Activated naive CD8-positive, alpha-beta T cell treated with anti-CD3 and anti-CD28 coated beads, Interleukin-2, amount 50 U/mL, for 24 hours (primary cell): ENCODE data around the gene CTIF.
A peak's percentile ranks its signal among the peaks of the same experiment; 100 is the strongest.

ENCODE experiments used
- ATAC-seq: fragments of 150-1000 bp; cut with Tn5 transposase; one replicate; pipeline ENCODE4 v1.10.0; 2021
- DNase-seq: peaks from one replicate; pipeline ENCODE4 v3.0.0; 2021
- H3K27ac Mint-ChIP-seq: one replicate; pipeline ENCODE4 v1.8.0; 2021; ENCODE audit warnings: mild to moderate bottlenecking, mixed read lengths
- H3K27me3 Mint-ChIP-seq: one replicate; pipeline ENCODE4 v1.8.0; 2021; ENCODE audit warnings: mixed read lengths
- H3K36me3 Mint-ChIP-seq: one replicate; pipeline ENCODE4 v1.8.0; 2021; ENCODE audit warnings: low read depth, mixed read lengths
- H3K4me1 Mint-ChIP-seq: one replicate; pipeline ENCODE4 v1.8.0; 2021; ENCODE audit warnings: mixed read lengths
- H3K4me3 Mint-ChIP-seq: one replicate; pipeline ENCODE4 v1.8.0; 2021; ENCODE audit warnings: mild to moderate bottlenecking, moderate library complexity, mixed read lengths
- H3K9me3 Mint-ChIP-seq: one replicate; pipeline ENCODE4 v1.8.0; 2021; ENCODE audit warnings: mixed read lengths

The CTIF gene

DNA sequence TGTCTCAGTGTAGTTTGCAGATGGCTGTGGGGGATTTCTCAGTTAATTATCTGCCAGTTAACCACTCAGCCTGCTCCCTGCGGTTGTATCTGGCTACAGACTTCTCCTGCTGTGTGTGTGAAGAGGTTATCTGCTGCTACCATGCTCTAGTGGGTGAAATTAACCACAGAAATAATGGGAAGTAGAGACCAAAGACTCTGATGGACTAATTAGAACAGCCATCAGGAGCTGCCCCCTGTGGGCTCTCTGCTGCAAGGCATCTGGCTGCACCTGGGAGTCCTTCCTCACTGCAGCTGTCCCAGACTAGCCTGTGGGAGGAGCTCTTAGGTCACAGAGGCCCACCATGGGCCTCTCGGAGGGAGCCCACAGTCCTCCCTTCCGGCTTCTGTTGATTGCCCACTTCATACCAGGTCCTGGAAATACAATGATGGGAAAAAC lies 66.6 kb downstream of the CTIF start:
- DNase-seq = no peak
- Mint-ChIP-seq H3K9me3 (peaks cover 4% of the 10 kb centered on the region), H3K4me1 (no peaks in the 10 kb centered on the region), H3K27me3 (no peaks in the 10 kb centered on the region), H3K36me3 (no peaks in the 10 kb centered on the region), H3K4me3 (no peak overlapping the region), H3K27ac (no peak overlapping the region)
- ATAC-seq = peak; percentile 23

DNA sequence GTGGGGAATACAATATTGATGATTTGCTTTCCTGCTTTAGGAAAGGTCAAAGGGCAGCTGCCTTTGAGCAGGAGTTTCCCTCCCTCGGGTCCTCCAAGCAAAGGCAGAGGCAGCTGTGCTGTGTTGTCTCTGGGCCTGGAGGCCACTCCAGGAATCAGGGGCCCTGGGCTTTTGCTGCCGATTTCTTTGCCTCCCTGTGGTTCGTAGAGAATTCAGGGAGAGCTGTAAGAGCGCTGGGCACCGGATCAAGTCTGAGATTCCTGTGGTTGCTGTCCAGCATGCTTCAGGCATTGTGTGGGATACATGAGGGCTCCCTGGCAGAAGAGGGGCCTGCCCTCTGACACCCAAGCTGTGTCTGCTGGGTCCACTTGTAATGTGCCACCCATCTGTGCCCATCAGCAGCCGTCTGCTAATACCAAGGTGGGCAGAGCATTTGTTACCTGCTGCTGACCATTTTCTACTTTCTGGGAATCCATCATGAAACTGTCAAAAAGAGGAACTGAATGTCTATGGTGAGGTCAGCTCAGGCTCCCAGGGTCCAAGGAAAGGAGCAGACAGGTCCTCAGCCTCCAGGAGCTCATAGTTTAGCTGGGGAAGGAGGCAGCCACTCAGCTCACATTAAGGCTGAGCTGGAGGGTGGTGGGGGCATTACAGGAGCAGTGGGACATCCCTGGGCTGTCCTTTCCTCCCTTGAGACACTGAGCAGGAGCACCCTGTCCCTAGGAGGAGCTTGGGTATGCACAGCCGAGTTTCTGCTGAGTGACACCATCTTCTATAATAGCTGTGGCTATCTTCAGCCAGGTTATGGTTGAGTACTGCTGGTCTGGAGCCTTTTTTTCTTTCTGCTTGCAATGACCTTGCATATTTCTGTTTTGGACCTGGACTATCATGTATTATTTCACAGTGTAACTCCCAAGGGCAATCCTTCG lies 68.5 kb downstream of the CTIF start:
- Mint-ChIP-seq H3K36me3 (no peaks in the 10 kb centered on the region), H3K27ac (no peak overlapping the region), H3K27me3 (no peaks in the 10 kb centered on the region), H3K9me3 (peaks cover 4% of the 10 kb centered on the region), H3K4me1 (no peaks in the 10 kb centered on the region), H3K4me3 (no peak overlapping the region)
- ATAC-seq (no peak), DNase-seq (no peak)

DNA sequence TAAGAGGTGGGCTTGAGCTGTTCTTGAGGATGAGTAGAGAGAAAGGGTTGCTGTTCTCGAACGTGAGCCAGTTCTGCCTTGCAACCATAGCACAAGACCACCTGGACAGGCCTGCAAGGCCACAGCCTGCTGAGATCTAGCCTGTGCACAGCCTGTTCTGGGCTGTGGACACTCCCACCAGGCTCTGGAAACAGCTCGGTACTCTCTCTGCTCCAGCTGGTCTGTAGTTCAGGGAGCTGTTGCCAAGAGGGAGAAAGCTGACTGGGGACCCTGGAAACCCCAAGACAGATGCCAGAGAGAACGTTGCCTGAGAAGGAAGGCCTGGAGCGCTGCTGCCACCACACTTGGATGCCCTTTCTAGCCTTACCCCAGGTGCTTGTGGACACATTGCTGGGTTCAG lies 69.8 kb downstream of the CTIF start:
- Mint-ChIP-seq H3K9me3 (no peaks in the 10 kb centered on the region), H3K27ac (no peak overlapping the region), H3K4me1 (no peaks in the 10 kb centered on the region), H3K27me3 (no peaks in the 10 kb centered on the region), H3K4me3 (no peak overlapping the region), H3K36me3 (no peaks in the 10 kb centered on the region)
- ATAC-seq (no peak), DNase-seq (no peak)

DNA sequence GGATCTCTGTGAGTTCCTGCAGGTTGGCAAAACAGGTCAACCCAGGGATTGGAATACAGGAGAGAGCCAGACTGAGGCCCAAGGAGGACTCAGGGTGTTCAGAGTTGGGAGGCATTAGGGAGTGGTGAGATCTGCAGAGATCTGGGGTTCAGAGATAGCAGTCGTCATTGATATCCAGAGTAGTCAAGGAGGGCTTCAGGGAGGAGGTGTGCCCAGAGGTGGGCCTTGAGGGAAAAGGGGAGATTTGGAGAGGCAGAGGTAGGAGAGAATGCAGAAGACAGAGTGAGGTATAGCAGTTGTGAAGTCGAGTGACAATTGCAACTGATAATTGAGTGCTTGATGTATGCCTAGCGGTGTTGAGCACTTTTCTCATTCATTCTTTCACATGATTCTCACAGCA lies 70.3 kb downstream of the CTIF start:
- ATAC-seq = no peak
- no peaks in the 10 kb centered on the region for H3K4me1 Mint-ChIP-seq
- H3K27ac Mint-ChIP-seq = no peak overlapping the region
- no peak overlapping the region for H3K4me3 Mint-ChIP-seq
- H3K9me3 Mint-ChIP-seq = no peaks in the 10 kb centered on the region
- no peak for DNase-seq
- no peaks in the 10 kb centered on the region for H3K36me3 Mint-ChIP-seq
- no peaks in the 10 kb centered on the region for H3K27me3 Mint-ChIP-seq

DNA sequence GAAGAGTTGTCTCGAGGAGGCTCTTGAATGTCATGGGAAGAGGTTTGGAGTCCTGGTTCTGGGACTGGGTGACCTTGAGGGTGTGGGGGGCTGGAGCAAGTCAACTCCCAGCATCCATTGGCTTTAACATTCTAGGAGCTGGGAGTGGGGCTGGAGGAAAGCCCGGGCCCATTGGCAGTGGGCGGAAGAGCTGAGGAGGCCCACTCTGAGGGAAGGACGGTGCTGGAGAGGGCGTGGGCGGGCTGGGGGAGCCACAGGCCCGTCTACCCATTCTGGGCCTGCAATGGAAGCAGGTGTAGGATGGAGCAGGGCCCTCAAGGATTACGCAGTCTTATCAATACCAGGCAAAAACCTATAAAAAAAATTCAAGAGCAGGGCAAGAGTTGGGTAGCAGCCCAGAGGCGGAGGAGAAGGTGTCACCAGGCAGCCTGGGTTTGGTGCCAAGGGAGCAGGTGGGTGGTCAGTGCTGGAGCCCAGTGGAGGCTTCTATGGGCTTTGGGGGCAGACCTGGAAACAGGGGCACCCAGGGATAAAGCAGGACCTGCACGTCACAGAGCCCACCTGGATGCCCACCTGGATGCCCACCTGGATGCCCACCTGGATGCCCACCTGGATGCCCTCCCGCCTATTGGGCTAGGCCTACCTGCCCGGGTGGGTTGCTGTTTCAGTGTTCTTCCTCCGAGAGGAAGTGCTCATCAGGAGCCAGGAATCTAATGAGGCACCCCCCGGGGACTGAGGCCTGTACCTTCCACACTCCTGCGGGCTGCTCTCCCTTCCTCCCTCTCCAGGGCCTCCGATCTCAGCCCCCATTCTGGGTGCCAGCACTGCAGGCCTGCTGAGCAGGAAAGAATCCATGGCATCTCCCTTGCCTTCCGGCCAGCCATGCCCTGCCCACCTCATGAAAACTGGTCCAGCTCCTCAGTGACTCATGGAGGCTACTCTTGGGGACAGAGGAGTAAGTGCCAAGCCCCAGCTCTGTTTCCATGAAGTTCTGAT lies 71.3 kb downstream of the CTIF start:
- H3K36me3 Mint-ChIP-seq = no peaks in the 10 kb centered on the region
- no peaks in the 10 kb centered on the region for H3K27me3 Mint-ChIP-seq
- H3K4me1 Mint-ChIP-seq = no peaks in the 10 kb centered on the region
- H3K4me3 Mint-ChIP-seq = no peak overlapping the region
- DNase-seq = no peak
- H3K9me3 Mint-ChIP-seq = no peaks in the 10 kb centered on the region
- H3K27ac Mint-ChIP-seq = no peak overlapping the region
- ATAC-seq = no peak

DNA sequence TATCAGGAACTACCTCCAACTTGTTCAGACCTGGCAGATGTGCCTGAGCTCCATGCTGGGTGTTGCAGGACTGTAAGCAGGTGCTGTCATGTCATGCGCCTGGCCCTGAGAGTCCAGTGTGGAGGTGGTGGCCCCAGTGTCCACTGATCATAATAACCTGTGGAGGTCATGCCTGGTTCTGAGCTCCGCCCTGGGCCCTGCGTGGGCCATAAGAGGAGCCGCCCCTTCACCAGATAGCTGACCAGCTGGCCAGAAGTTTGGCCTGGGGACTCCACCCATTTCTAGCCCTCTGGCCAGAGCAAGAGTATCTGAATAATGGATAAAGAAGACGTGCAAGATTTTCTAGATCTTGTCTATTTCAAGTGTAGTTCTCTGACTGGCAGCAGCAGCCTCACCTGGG lies 72.4 kb downstream of the CTIF start:
- H3K4me1 Mint-ChIP-seq = no peaks in the 10 kb centered on the region
- no peak overlapping the region for H3K4me3 Mint-ChIP-seq
- H3K27me3 Mint-ChIP-seq = no peaks in the 10 kb centered on the region
- H3K36me3 Mint-ChIP-seq = no peaks in the 10 kb centered on the region
- no peak for ATAC-seq
- H3K27ac Mint-ChIP-seq = no peak overlapping the region
- no peak for DNase-seq
- H3K9me3 Mint-ChIP-seq = no peaks in the 10 kb centered on the region

DNA sequence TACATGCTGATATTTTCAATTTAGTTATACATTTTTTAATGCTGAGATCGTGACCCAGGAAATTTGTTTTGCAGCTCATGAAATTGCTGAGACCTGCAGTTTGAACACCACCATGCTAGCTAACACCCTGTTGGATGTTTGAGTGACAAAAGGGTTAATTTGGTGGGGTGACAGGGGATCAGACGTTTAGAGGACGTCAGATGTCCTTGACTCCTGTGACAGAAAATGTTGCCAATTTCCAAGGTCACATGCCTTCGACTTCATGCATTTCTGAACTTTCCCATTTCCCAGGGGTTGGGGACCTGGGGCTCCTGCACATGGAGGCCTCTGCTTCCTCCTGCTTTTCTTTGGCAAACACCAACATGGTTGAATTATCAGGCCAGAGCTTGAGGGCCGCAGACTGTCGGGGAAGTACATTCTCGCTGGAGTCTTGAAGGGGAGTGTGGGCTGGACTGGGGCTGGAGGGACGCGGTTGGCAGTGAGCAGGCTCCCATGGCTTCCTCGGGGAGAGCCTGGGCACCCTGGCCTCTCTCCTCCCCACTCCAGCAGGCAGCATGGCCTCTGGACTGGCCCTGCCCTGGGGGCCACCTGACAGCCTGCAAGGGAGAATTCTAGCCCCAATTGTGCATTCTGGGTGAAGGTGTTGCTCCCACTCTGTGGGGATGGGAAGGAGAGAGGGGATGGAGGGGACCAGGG lies 73.1 kb downstream of the CTIF start:
- no peaks in the 10 kb centered on the region for H3K36me3 Mint-ChIP-seq
- H3K4me3 Mint-ChIP-seq = no peak overlapping the region
- no peak overlapping the region for H3K27ac Mint-ChIP-seq
- ATAC-seq (no peak), DNase-seq (no peak)
- no peaks in the 10 kb centered on the region for H3K9me3 Mint-ChIP-seq
- H3K4me1 Mint-ChIP-seq = no peaks in the 10 kb centered on the region
- no peaks in the 10 kb centered on the region for H3K27me3 Mint-ChIP-seq

DNA sequence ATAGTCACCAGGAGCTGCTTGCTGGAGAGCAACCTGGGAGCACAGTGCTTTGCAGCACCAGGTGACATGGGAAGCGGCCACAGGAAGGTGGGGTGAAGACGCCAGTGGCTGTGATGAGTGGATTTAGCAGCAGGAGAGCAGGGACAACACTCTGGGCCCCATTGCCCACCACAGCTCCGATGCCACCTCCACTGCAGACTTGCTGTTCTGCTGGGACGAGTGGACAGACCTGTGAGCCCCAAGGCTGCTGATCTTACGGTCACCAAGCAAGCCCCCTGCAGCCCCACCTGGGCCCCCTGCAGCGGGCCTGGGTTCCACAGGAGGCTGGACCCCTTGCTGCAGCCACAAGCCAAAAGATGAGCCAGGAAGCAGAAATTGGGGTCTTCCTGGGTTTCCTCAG lies 73.7 kb downstream of the CTIF start:
- no peaks in the 10 kb centered on the region for H3K4me1 Mint-ChIP-seq
- H3K4me3 Mint-ChIP-seq = no peak overlapping the region
- ATAC-seq (no peak), DNase-seq (no peak)
- H3K27me3 Mint-ChIP-seq = no peaks in the 10 kb centered on the region
- no peaks in the 10 kb centered on the region for H3K36me3 Mint-ChIP-seq
- no peak overlapping the region for H3K27ac Mint-ChIP-seq
- no peaks in the 10 kb centered on the region for H3K9me3 Mint-ChIP-seq

DNA sequence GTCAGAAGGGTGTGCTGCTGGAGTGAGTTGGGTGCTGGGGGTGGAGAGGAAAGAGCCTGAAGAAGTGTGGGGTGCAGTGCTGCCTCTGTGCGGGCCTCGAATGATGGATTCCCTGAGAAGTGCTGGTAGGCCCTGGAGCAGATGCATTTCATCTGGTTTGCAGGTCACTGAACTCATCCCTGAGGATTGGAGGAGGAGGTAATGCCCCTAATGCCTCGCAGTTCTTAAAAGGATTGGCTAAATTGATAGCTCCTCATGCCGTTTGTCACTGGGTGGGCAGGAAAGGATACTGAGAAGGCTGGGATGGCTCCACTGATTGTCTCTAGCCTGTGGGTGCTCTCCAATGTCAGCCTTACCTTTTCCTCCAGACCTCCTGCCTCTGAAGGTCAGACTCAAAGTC lies 74.1 kb downstream of the CTIF start:
- no peaks in the 10 kb centered on the region for H3K4me1 Mint-ChIP-seq
- no peaks in the 10 kb centered on the region for H3K27me3 Mint-ChIP-seq
- no peaks in the 10 kb centered on the region for H3K36me3 Mint-ChIP-seq
- ATAC-seq = no peak
- no peaks in the 10 kb centered on the region for H3K9me3 Mint-ChIP-seq
- DNase-seq = no peak
- H3K4me3 Mint-ChIP-seq = no peak overlapping the region
- no peak overlapping the region for H3K27ac Mint-ChIP-seq

DNA sequence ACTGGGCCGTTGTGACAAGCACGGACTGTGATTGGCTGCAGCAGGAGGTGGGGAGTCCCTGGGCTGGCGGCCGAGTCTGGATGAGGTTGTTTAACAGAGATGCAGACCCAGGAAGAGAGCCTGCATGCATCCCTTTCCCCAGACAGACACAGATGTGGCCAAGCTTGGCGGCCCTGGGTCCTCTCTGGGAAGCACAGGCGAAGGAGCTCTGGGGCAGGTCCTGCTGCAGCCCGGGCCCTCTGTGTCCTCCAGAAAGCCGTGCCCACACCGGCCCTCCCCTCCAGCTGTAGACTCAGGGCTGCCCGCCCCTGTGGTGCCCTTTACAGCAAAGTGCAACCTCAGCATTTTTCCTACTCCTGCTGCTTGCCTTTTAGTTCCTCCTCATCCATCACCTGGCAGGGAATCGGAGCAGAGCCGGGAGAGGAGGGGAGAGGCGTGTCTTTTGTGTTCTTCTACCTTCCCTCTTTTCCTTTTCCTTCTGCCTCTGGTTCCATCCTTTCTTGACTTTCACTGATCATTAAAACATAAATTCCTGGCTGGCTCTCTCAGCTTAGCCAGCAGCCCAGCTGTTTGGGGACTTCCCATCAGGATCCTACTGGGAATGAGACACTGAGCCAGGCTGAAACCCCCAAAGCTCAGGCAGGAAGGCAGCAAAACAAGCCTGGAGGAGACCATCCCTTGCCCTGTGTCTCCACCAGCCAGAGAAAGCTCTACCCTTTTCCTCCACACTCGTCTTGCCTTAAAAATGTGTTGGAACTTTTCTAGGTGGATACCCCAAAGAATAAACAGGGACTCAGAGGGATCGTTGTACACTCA lies 75.0 kb downstream of the CTIF start:
- DNase-seq (no peak), ATAC-seq (no peak)
- Mint-ChIP-seq H3K27me3 (no peaks in the 10 kb centered on the region), H3K4me3 (no peak overlapping the region), H3K36me3 (no peaks in the 10 kb centered on the region), H3K9me3 (no peaks in the 10 kb centered on the region), H3K27ac (no peak overlapping the region), H3K4me1 (no peaks in the 10 kb centered on the region)

DNA sequence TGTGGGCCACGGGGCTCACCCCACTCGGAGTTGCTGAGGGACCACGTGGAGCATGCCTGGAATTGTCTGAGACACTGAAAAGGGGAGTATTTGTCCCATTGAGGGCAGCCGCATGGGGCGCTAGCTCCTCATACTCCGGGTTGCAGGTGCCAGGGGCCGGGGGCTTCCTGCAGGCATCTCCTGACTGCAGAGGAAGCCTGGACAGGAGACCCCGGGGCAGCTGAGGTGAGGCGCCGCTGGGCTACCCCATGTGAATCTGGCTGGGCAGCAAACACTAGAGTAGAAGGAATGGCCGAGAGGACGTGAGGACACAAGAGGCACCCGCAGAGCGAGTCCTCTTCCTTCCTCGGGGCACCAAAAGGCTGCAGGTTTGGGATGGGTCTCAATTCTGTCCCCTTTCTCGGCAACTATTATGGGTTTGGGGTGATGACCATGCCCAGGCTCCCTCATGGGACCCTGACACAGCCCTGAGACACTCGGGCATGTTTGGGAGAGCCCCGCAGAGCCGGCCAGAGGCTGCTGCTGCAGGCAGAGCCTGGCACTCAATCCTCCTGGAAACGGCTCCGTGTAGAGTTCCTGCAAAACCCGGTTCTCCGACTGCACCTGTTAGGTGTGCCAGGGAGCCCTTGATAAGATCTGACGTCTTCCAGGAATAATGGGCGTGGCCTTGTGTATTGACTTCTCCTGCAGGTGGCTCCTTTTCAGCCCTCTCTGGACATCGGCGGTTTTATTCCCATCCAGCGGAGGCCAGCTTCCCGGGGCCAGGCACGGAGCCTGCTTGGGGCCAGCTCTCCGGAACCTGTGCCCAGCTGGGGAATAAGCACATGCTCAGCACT lies 77.0 kb downstream of the CTIF start:
- Mint-ChIP-seq H3K9me3 (no peaks in the 10 kb centered on the region), H3K27me3 (no peaks in the 10 kb centered on the region), H3K36me3 (no peaks in the 10 kb centered on the region), H3K27ac (no peak overlapping the region), H3K4me3 (no peak overlapping the region), H3K4me1 (no peaks in the 10 kb centered on the region)
- no peak for DNase-seq
- ATAC-seq = no peak

DNA sequence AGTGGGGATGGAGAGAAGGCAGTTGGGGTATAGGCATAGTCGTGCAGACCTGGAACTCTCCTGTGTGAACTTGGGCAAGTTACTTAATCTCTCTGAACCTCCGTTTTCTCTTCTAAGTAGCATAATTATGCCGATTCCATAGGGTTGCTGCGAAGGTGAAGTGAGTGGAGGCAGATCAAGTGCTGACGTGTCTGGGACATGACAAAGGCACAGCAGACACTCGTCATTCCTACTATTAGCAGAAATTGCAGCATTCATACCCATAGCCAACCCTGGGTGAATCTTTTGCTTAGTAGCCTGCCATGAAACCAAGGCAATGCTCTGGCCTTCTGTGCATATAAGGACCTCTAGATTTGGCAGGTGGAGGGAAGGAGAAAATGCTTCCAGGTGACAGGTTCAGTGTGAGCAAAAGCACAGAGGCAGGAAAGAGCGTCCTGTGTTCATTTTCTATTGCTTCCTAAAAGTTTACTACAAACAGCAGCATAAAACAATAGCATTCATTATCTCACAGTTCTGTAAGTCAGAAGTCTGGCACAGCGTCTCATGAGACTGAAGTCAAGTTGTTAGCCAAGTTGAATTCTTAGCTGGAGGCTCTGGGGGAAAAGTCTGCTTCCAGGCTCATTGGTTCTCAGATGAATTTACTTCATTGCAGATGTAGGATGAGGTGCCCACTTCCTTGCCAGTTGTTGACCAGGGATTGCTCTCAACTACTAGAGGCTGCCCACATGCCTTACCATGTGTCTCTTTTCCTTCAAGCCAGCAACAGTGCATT lies 77.8 kb downstream of the CTIF start:
- DNase-seq (no peak), ATAC-seq (no peak)
- no peak overlapping the region for H3K4me3 Mint-ChIP-seq
- no peak overlapping the region for H3K27ac Mint-ChIP-seq
- no peaks in the 10 kb centered on the region for H3K9me3 Mint-ChIP-seq
- H3K36me3 Mint-ChIP-seq = no peaks in the 10 kb centered on the region
- H3K4me1 Mint-ChIP-seq = no peaks in the 10 kb centered on the region
- H3K27me3 Mint-ChIP-seq = no peaks in the 10 kb centered on the region
